Fibroblast of skin of back (primary cell): ENCODE measurements around the gene PAX2.

ENCODE experiments used
- DNase-seq: peaks from one replicate; pipeline ENCODE4 v3.0.0-alpha.2; 2013

PAX2 gene

DNA sequence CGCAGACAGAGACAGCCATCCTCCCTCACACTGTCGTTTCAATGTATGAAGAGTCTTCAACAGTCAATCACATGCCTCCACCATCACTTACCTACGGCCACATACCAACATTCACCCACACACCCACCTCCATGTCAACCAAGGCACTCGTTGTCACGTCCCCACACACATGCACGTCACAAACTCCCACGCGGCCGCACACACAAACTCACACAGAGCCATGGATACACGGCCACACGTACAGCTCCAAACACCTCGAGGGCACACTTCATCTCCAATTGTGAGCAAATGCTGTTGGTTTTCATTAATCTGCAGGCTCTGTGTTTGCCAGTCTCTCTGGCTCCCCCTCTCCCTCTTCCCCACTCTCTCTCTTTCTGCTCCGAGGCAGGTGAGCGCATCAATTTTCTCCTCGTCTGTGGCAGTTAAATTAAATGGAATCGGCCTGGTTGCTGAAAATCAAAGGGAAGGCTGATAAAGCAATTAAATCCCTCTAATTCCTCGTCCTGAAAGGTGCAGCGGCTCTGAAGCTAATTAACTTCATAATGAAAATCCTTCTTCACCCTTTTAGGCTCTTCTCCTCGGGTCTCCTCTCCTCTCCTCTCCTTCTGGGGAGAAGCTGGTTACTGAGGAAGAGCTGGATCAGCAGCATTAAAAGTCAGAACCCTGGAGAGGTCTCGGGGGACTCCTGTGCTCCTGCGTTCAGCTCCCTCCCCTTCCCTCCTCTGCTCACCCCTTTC is 113.5 kb downstream of the PAX2 start:
- DNase-seq = no peak

DNA sequence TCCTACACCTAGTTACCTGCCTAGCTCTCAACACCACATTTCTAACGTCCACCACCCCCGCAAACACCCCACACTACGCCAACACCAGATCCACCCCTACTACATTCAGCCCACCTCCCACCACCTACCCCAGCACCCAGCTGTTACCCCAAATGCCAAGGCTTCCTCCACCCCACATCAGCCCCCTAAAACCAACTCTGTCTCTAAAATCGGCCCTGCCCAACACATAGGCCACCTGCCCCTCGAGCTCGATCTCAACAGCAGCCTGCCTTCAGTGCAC is 114.0 kb downstream of the PAX2 start:
- no peak for DNase-seq

DNA sequence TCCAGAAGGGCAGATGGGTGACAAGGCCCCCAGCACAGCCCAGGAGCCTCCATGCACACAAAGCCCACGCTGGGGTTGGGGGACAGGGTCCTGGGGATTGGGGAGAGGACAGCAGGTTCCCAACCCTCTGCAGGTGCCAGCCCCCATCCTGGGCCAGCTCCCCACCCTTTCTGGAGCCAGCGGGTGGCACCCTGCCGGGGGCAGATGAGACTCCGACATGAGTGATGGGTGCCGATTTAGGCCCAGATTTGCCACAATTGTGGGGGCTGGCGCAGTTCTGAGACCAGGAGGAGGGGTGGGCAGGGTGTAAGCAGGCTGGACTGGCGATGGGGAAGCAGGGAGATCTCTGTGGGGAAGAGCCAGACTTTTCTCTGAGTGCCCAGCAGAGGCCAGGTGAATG is 118.1 kb downstream of the PAX2 start:
- DNase-seq = no peak

DNA sequence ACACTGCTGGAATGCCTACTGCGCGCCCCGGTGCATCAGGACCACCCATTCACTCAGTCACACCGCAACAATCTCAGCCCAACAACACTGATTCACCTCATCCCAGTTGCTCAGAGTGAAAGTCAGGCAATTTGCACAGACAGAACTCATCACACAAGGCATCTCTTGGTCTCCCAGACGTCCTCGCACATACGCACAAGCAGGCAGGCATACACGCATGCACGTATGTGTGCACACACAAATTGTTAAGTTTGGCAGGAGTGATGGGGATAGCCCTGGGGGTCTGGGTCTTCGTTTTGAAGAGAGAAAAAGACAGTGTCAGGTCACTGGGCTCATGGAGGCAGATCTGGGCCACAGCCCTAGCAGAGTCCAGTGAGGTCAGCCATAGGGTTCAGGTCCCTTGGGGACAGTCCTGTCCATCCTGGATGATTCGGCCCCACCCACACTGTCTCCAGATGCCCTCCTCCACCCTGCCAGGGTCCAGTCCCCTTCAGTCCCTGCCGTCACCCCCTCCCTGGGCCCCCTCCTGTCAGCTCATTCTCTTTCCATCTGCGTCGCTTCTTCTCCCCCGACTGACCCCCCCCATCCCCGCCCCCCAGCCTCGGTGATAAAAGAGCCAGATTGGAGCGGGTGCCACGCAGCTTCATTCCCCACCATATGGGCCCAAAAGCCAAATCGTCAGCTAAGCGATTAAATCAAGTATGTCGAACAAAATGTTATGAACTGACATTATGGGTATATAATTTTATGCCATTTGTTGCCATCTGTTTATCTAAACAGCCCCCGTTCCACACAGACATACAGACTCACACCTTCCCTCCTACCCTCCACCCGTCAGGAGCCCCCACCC is 118.9 kb downstream of the PAX2 start:
- no peak for DNase-seq

DNA sequence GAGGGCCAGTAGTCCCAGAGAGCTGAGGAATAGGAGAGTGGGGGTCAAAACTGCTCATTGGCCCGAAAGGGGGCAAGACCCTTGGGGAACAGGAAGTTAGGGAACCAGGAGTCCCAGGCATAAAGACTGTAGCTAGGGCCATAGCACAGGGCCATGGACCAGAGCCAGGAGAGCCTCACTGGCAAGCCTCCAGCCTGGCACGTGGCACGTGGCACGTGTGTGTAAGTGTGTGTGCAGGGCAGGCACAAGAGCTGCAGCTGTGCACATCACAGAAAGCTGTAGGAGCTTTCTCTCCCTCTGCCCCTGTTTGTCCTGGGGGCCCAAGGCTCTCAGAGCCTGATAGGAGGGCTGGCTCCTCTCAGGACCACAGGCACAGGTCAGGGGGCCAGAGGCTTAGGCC is 119.6 kb downstream of the PAX2 start:
- no peak for DNase-seq

DNA sequence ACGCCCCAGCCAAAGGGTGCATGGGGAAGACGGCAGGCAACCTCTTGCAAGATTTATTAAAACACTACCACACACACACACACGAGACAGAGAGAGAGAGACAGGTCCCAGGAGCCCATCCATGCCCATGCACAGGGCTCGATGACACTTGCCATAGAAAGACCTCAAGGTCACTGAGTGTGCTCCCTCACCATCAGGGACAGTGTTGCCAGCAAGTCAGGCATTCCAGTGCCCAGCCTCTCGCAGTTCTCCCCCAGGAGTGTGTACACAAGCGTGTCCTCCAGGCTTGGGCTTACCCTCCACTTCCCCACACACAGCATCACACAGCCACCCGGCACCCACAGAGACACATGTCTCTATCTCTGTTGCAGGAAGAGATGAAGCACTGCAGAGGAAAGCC is 120.6 kb downstream of the PAX2 start:
- no peak for DNase-seq

DNA sequence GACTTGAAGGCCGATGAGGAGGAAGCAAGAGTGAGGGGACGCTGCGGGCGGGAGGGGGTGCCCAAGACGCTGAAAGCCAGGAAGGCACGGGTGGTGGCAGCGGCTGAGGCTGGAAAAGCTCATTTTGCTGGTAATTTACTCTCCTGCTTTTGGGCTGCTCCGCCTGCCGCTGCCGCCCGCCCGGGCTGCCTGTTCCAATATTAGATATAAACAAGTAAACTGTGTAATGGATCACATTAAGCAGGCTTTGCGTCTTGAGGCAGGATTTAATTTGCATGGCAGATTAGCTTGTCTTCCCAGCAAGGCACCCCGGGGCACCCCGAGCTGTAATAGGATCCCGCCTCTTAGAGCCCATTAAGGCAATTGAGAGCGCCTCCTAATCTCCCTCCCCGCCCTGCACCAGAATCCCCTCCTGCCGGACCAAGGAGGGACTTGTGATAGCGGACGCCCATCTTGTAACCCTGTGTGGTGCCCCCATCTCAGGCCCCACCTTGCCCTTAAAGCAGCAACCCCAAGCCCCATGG is 121.3 kb downstream of the PAX2 start:
- no peak for DNase-seq

DNA sequence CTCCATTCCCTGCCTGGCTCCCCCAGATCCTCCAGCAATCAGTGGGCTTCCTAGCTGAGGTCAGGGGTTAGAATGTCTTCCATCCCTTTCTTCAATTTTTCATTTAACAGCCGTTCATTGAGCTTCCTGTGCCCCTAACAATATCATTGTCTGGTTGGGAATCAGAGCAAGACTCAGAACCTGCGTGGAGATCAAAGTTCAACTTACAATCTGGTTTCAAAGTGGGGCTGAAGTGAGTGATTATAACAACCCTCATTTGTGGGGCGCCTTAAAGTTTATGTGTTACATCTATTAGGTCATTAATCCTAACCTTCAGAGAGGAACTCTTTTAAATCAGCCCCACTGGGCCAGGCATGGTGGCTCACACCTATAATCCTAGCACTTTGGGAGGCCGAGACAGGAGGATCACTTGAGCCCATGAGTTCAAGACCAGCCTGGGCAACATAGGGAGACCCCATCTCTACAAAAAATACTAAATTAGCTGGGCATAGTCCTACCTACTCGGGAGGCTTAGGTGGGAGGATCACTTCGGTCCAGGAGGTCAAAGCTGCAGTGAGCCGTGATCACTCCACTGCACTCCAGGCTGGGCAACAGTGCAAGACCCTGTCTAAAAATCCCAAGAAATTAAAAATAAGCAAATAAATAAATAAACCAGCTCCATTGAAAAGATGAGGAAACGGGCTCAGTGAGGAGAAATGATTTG is 122.0 kb downstream of the PAX2 start:
- no peak for DNase-seq

DNA sequence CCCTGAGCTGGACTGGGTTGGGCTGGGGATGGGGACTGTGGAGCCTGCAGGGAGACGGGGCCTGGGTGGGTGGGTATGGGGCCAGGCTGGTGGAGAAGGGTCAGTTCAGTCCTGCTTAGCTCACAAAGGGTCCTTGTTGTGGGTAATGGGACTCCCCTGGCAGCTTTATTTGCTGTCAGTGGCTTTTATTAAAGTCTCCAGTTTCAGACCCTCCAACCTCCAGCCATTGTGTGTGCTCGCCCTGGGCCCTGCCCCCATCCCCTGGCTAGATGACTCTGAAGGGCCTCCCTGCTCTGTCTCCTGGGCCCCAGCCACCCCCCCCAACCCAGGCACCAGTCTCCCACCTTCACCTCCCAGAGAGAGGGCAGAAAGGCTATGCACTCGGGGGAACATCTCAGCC is 123.0 kb downstream of the PAX2 start:
- DNase-seq = no peak

DNA sequence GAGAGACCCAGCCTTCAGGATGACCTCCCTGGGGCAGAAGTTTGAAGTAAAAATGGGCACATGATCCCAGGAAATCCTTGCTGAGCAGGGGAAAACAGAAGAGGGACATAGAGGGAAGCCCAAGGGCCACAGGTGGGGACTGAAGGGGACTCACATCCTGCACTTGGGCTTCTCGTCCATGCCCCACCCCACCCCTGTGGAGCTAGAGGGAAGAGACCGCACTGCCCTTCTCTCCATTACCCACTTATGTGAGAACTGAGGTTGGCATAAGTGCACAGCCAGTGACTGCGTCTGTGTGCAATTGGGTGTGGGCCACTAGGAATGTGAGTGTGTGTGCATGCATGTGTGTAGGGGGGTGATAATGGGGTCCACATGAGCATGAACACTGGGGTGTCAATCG is 124.0 kb downstream of the PAX2 start:
- DNase-seq = no peak

DNA sequence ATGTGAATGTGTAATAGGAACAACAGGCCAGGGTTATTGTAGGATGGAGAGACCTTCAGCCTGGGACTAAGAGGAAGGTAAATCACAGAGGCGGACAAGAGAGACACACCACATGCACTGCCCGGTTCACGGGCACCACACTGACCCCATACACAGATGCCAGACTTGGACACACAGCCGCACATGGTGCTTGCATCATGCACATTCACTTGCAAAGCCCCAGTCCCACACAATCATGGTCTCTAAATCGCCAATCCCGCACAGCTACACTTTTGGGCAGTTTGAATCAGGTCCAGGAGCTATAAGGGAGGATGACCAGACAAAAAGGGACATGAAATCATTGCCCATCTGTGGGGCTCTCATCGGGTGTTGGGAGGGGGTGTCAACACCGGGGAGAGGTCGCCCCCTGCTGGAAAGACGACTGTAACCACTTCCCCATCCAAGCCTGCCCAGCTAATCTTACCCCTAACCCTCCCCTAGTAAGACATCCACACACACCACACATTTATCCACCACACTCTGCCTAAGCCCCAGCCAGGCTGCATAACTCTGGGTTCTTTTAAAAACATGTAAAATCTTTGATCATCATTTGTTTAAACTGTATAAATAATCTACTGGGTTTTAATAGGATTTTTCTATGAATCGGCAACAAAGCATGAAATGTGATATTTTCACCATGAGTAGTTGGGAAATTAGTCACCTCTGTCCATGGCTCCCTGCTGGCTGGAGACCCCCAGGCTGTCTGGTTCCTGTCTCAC is 126.8 kb downstream of the PAX2 start:
- peak; percentile 74 for DNase-seq

DNA sequence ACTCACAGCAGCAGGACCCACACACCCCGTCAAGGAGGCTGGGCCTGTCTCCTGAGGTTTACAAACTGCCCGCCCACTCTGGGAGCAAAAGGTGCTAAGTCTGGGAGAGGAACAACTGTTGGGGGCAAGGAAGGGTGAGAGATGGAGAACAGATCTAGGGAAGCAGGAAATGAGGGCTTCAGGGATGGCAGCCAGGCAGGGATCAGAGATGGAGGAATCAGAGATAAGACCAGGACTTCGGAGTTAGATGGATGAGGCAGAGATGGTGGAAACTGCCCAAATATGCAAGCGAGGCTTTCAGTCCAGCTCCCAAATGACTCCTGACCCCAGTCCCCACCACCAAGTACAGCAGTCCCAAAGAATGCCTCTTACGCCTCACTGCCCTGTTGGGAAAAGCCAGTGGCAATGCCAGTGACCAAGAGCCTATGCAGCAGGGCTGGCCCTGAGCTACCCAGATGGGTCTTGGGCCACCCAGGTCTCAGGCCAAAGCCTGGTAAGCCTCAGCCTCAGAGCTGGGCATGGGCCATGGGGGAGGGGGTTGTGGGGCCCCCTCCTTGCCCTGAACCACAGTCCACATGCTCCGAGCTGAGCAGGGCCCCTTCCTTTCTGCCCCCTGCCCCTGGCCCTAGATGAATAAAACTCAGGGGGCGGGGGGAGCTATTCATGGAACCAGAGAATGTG is 127.9 kb downstream of the PAX2 start:
- no peak for DNase-seq

DNA sequence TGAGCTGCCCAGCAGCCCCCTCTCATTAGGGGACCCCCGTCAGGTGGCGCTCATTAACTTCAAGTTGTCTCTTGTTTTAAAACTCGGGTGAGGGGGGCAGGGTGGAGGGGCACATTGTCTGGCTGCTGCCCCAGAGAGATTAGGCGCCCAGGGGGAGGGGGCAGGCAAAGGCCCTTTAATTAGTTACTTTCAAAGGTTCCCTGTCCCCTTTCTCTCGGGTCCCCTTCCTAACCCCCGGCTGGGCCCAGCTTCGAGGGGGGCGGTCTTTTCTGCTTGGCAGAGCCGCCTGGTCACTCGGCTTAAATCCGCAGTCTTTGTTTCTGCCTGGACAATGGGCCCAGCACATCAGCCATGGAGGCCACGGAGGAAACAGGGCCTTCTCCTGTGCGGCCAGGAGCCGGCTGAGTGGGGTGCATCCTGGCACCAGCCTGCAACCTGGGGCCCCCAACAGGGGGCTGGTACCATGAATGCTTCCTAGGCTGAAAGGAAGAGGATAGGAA is 128.5 kb downstream of the PAX2 start:
- DNase-seq = no peak

DNA sequence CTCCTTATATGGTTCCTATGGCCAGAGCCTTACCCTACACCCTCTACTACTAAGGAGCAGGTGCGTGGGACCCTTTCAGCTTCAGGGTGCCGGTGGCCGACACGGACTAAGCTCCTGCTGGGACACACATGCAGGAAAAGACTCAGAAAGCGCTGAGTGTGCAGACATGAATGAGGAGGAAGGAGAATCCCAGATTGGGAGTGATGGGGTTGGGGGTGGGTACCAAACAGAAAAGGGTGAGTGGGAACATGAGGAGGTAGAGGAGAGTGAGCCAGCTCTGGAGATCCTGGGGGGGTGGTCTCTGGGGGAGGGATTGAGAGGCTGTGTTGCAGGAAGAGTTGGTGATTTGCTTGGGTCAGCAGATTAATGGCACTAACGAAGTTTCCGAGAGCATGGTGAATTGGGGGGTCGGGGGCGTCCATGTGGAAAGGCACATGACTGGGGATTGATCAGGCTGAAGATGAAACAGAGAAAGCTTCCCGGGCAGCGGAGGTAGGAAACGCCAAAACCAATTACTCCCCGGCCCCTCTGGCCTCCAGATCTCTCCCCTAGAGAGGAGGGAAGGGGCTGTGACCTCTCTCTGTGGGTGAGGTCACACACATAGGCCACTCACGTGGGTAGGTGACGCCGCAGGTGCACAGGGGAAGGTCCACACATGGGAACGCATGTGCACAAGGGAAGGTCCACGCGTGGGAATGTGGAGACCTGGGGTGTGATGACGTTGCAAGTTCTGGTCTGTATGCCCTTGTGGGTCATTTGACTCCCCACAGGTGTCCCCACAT is 129.5 kb downstream of the PAX2 start:
- no peak for DNase-seq

DNA sequence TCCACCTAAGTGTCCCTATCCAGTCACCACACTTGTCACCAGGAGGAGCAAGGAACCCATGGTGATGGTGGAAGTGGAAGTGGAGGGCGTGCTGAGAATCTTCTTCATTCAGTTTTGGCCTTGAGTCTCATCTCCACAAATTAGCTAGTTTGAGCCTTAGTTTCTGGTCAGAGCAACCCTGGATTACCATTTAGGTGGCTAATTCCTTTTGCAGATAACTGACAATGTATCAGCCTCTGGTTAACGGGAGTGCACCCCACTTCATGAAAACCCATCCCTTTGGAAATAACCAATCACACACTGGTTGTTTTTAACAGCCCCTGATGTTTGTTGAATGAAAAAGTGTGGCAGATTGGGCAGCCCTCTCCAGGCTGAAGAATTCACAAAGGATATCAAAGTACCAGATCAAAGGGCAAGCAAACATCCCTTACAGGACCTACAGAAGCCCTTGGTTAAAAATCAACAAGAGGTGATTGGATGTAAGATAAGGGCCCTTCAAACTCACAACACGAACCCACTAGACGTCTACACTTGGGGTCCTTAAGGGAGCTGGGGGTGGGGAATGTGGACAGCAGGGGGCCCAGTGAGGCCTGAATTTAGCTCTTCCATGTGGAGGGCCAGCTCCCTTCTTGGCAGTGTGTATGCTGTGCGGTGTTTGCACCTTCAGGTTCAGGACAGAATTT is 130.2 kb downstream of the PAX2 start:
- DNase-seq = no peak

DNA sequence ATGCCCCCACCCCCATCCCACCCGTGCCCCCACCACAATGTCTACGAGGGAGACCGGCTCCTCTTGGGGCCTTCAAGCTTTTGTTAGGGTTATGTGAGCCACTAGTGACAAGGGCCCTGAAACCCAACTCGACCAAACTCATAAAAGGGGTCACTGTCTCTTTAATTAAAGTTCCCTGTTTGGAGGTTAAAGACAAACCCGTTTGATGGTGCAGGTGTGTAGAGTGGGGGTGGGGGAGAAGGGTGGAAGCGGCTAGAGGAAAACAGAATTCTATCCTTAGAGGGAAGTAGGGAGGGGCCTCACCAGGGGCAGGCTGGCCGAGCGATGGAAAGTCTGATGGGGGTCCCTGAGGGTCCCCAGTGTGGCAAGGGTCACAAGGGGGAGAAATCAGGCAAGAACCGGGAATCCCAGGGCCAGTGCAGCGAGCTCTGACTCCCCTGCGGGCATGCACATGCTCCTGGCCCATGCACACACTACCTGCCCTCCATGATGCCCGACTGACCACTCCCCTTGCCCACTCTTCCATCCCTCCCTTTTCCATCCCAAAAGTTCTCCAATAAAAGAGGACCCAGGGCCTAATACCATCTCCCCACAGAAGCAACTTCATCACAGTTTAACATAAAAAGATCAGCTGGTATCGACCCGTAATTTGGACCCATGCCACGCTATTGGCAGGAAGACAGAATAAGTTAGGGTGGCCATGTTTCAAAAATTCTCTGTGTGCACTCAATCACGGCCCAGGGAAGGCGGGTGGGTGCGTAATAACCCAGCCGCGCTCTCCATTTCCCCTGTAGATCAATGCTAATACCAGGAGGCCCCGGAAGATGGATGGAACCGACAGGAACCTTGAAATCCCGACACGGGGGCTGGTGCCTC is 131.4 kb downstream of the PAX2 start:
- no peak for DNase-seq

DNA sequence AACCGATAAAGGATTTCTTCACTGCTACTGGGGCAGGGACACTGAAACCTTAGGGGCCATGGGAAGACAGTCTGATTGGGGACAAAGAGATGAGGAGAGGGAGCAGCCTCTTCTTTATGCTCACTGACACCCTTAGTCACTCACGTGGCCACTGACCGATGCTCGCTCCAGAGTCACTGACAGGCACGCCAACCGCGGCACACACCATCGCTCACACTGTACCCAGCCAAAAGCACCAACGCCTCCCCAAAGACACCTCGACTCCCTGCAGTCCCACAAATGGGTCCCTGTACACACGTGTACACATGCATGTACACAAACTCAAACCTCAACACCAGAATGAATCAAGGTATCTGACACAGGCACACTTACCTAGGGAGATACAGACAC is 132.1 kb downstream of the PAX2 start:
- no peak for DNase-seq

DNA sequence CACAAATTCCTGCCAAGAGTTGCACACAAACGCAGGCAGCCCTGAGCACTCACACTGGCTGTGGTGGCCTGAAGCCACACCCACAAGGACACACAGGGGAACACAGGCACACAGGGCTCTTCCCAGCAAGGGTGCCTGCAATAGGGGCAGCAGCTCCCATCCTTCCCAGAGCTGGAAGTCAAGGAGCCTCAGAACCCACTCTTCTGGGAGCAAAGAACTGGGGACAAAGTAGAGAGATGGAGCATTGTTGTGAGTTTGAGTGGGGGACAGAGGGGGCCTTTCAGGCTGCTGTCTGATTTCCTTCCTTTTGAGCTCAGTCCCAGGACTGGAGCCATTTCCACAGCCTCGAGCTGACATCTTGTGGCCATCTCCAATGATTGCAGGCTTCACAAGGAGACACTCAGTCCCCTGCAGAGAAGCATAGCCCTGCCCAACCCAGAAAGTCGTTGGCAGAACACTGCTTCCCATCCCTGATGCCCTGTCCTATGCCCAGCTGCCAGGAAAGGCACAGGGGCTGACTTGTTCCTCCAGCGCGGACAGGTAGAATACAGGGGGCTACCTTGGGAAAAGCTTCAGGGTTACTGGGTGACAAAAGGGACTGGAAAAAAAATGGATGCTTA is 133.0 kb downstream of the PAX2 start:
- DNase-seq = peak; percentile 81
